NOMO-1 treated with dmso at 0.1 percent for 144 hours (cell line): ENCODE measurements around the gene ITFG2.

Experiments used
- DNase-seq: peaks from one replicate; lab custom pipeline; 2025; ENCODE audit not compliant: unreplicated experiment; lab: John Stamatoyannopoulos, UW

The ITFG2 gene

GRCh38 chr12:2794736-2795289 is 17.7 kb upstream of the ITFG2 start, which contains the start of gene FKBP4:
FKBP4 (plus strand) TSS chr12:2794970; CDS start chr12:2795140, 170 bp downstream.
- DNase-seq = peak; percentile 78

GRCh38 chr12:2795291-2796186 is 16.9 kb upstream of the ITFG2 start:
- peak; percentile 18 for DNase-seq

- DNase-seq = no peak
These were observed 16.2 kb upstream of the ITFG2 start for GRCh38 chr12:2796187-2796666.

- DNase-seq = no peak
These were observed 14.6 kb upstream of the ITFG2 start for GRCh38 chr12:2797721-2798418.

- DNase-seq = no peak
These were observed 12.4 kb upstream of the ITFG2 start for GRCh38 chr12:2800046-2800570.

GRCh38 chr12:2801044-2801783 is 11.3 kb upstream of the ITFG2 start:
- no peak for DNase-seq

GRCh38 chr12:2803635-2804392 is 8.7 kb upstream of the ITFG2 start:
- DNase-seq = no peak

GRCh38 chr12:2804393-2805142 is 7.9 kb upstream of the ITFG2 start:
- DNase-seq = no peak

- DNase-seq = no peak
These were observed 7.3 kb upstream of the ITFG2 start for GRCh38 chr12:2805143-2805520.

- DNase-seq = no peak
These were observed 5.8 kb upstream of the ITFG2 start for GRCh38 chr12:2806700-2807099.

GRCh38 chr12:2811801-2812200 is 667 bp upstream of the ITFG2 start:
- no peak for DNase-seq

GRCh38 chr12:2813214-2814185 is 1.0 kb downstream of the ITFG2 start:
- DNase-seq = peak; percentile 89

- no peak for DNase-seq
These were observed 7.3 kb downstream of the ITFG2 start for GRCh38 chr12:2819810-2820209.

GRCh38 chr12:2820432-2820831 is 8.0 kb downstream of the ITFG2 start:
- no peak for DNase-seq

GRCh38 chr12:2823483-2823882 is 11.0 kb downstream of the ITFG2 start:
- DNase-seq = no peak

- DNase-seq = no peak
These were observed 12.1 kb downstream of the ITFG2 start for GRCh38 chr12:2824541-2824940.

- DNase-seq = no peak
These were observed 12.7 kb downstream of the ITFG2 start for GRCh38 chr12:2825132-2825531.

- DNase-seq = no peak
These were observed 13.6 kb downstream of the ITFG2 start for GRCh38 chr12:2826036-2826435.
